Left cardiac atrium (tissue), 4 donors: ENCODE data around the gene GAS2. TPM values are rescaled to one million over a fixed set of nuclear protein-coding genes. Genes with fewer than 3 reads are reported as not detected.
"Not testable (repeated sequence)": the region's sequence is repeated elsewhere in the genome, so short reads cannot be mapped to it uniquely, and the experiment has no call there.

Experiments used
- ATAC-seq, 2 donors: fragments of 200-7000 bp; cut with Tn5 transposase; one replicate each; pipeline ENCODE4 v1.9.1; 2020; ENCODE audit warnings: mild to moderate bottlenecking in 2 of 2, moderate library complexity in 2 of 2
- DNase-seq: peaks from one replicate; pipeline ENCODE4 v3.0.0-alpha.2; 2020
- intact Hi-C, 2 donors: fragments of 100-400 bp; cut with DNase I; formaldehyde crosslinking; loops; one replicate each; pipeline versions ENCODE4 v1.14.1 to v1.15.1; 2022 to 2023
- long read RNA-seq: library from polyadenylated mRNA; unstranded; transcript quantifications from one replicate; pipeline ENCODE4 v2.0.0, GENCODE V29; 2021
- total RNA-seq, 2 donors: library from RNA; stranded (reverse); fragmentation: NEBNext Ultra II Directional; extraction: Animal tissue kit (Norgen Biotek cat#: 25700); gene quantifications; one replicate each; pipeline ENCODE4 v1.2.1, GENCODE V29; 2021
- donor health status: DM: no; HTN: yes; CAD: no.
- donor health status: DM: no; HTN: yes; CAD: no; lungs with severe emphysema.
- donor health status: DM: yes; HTN: yes; CAD: no.
- donor health status: Dilated cardiomyopathy.

The GAS2 gene
- total RNA-seq, result 1 to 10 TPM; 7.3 to 8.9 TPM
- long read RNA-seq, partial matches to known transcripts, result 0 of 1 reads
- long read RNA-seq, other reads (novel, unspliced or antisense), result 1 of 1 reads

GRCh38 chr11:22666325-22666687 lies at the start of gene GAS2:
TSS of gene GAS2 (plus strand) at chr11:22666611. CDS start at chr11:22674870, 8,259 bp downstream.
- ATAC-seq (peak; percentile 40 to 48), DNase-seq (no peak)
- intact Hi-C loops, result no loop called here

GRCh38 chr11:22617868-22618267 lies 48.5 kb upstream of the GAS2 start:
- intact Hi-C loops, result no loop called here
- ATAC-seq (no peak), DNase-seq (no peak)

GRCh38 chr11:22624742-22625447 lies 41.5 kb upstream of the GAS2 start:
- ATAC-seq (peak; percentile 76 to 81), DNase-seq (peak; percentile 67)
- intact Hi-C loops, result no loop called here

GRCh38 chr11:22625448-22626287 lies 40.7 kb upstream of the GAS2 start, which contains the start of gene FANCF:
TSS of gene FANCF (minus strand) at chr11:22625823. CDS start at chr11:22625810, 13 bp downstream.
- intact Hi-C loops, result no loop called here

GRCh38 chr11:22626573-22627239 lies 39.7 kb upstream of the GAS2 start:
- no peak for ATAC-seq
- DNase-seq, result no peak
- intact Hi-C loops, result no loop called here

More at GRCh38 chr11:22625448-22626287, 40.7 kb upstream of the GAS2 start, which contains the start of gene FANCF:
- DNase-seq (peak; percentile 91), ATAC-seq (peak; percentile 99)

- ATAC-seq (no peak), DNase-seq (no peak)
- intact Hi-C loops, result no loop called here
Observed at GRCh38 chr11:22627421-22627820, 39.0 kb upstream of the GAS2 start.

- ATAC-seq, result no peak
- intact Hi-C loops, result no loop called here
- DNase-seq, result no peak
Observed at GRCh38 chr11:22633354-22633902, 33.0 kb upstream of the GAS2 start.

GRCh38 chr11:22634897-22635629 lies 31.3 kb upstream of the GAS2 start:
- ATAC-seq, result peak in 1 of 2 donors; percentile 45
- intact Hi-C loops, result no loop called here
- no peak for DNase-seq

- intact Hi-C loops, result no loop called here
- DNase-seq (no peak), ATAC-seq (no peak)
Observed at GRCh38 chr11:22635689-22636088, 30.7 kb upstream of the GAS2 start.

- no peak for ATAC-seq
- intact Hi-C loops, result no loop called here
- no peak for DNase-seq
Observed at GRCh38 chr11:22640862-22641261, 25.5 kb upstream of the GAS2 start.

GRCh38 chr11:22641559-22641958 lies 24.9 kb upstream of the GAS2 start:
- DNase-seq, result no peak
- intact Hi-C loops, result no loop called here
- no peak for ATAC-seq

GRCh38 chr11:22652346-22652745 lies 14.1 kb upstream of the GAS2 start:
- intact Hi-C loops, ATAC-seq, DNase-seq: not testable (repeated sequence)

GRCh38 chr11:22656130-22656529 lies 10.3 kb upstream of the GAS2 start:
- DNase-seq (no peak), ATAC-seq (no peak)
- intact Hi-C loops, result no loop called here

- intact Hi-C loops, result no loop called here
- no peak for DNase-seq
- ATAC-seq, result no peak
Observed at GRCh38 chr11:22657101-22657694, 9.2 kb upstream of the GAS2 start.

- intact Hi-C loops, result no loop called here
- DNase-seq (no peak), ATAC-seq (no peak)
Observed at GRCh38 chr11:22659783-22660182, 6.6 kb upstream of the GAS2 start.

GRCh38 chr11:22666688-22667439 lies 453 bp downstream of the GAS2 start:
- DNase-seq (peak; percentile 60), ATAC-seq (peak; percentile 94 to 97)
- intact Hi-C loops, result no loop called here

GRCh38 chr11:22668005-22668796 lies 1.8 kb downstream of the GAS2 start:
- ATAC-seq (no peak), DNase-seq (no peak)
- intact Hi-C loops, result no loop called here
